ENCODE data around the gene SHISA7.

GRCh38 chr19:55471266-55471665, 28.2 kb upstream of the SHISA7 start:
- TF ChIP-seq POLR2A (IDR thresholded peaks at IDR 0.05; ENCODE audit: low read depth, low read length) (no peak), CTCF (conservative IDR thresholded peaks at IDR 0.05; ENCODE audit: low read depth, low read length) (no peak), RAD21 (IDR thresholded peaks at IDR 0.05; ENCODE audit: low read length) (no peak), CEBPB (IDR thresholded peaks at IDR 0.05; ENCODE audit: low read depth, low read length) (no peak), RCOR1 (IDR thresholded peaks at IDR 0.05; ENCODE audit: insufficient replicate concordance, low read length) (no peak), USF2 (IDR thresholded peaks at IDR 0.05; ENCODE audit: low read depth, low read length) (no peak)

All from IMR-90 (cell line).